Right ventricle myocardium inferior (tissue), 1 donor: Measurements from ENCODE around the gene RNF215. TPM values are rescaled to one million over a fixed set of nuclear protein-coding genes. Genes with fewer than 3 reads are reported as not detected.
A peak's percentile ranks its signal among the peaks of the same experiment; 100 is the strongest.

ENCODE experiments used
- ATAC-seq: fragments of 200-7000 bp; cut with Tn5 transposase; one replicate; pipeline ENCODE4 v1.9.1; 2020; ENCODE audit warnings: mild to moderate bottlenecking, moderate library complexity
- DNase-seq: peaks from one replicate; pipeline ENCODE4 v3.0.0; 2021; ENCODE audit errors: missing footprints
- intact Hi-C: fragments of 100-400 bp; cut with DNase I; formaldehyde crosslinking; loops from one replicate; pipeline ENCODE4 v1.11.0; 2022
- total RNA-seq: library from RNA; stranded (reverse); fragmentation: NEBNext Ultra II Directional; extraction: Animal tissue kit (Norgen Biotek cat#: 25700); gene quantifications from one replicate; pipeline ENCODE4 v1.2.1, GENCODE V29; 2021
- donor health status: DM: no; HTN: yes; CAD: no; lungs with severe emphysema.

The RNF215 gene
- total RNA-seq, 1 donor from 2014 or later = 3.7 TPM

DNA sequence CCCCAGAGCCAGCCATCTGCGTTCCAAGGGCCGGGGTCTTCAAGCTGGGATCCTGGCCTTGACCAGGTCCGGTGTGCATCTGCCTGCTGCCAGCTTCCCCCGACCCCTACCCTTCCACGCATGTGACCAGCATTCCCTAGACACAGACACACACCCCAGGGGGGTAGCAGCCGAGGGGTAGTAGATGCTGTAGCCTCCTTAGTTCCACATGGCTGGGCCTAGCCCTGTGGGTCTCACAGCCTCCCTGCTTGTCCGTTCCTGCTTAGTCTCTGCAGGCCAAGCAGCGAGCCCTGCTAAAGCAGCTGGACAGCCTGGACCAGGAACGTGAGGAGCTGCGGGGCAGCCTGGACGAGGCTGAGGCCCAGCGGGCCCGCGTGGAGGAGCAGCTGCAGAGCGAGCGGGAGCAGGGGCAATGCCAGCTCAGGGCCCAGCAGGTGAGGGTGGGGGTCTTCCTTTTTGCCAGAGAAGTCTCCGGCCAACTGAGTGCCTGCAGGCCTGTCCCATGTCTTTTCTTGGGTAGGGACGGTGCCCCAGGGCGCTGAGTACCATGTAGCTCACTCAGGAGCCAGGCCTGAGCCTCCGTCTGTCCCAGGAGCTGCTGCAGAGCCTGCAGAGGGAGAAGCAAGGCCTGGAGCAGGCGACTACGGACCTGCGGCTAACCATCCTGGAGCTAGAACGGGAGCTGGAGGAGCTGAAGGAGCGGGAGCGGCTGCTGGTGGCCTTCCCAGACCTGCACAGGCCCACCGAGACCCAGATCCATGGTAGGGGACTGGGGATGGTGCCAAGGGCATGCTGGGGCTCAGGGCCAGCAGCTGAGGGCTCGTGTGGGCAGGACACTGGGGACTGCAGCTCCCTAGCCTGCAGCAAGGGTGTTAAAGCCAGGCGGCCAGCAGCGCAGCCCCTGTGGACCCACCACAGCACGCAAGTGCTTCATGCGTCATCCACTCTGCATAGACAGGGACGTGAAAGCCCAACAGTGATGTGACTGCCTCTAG is 13.6 kb downstream of the RNF215 start:
- intact Hi-C loops = no loop called here
- DNase-seq = peak; percentile 28
- ATAC-seq = no peak

DNA sequence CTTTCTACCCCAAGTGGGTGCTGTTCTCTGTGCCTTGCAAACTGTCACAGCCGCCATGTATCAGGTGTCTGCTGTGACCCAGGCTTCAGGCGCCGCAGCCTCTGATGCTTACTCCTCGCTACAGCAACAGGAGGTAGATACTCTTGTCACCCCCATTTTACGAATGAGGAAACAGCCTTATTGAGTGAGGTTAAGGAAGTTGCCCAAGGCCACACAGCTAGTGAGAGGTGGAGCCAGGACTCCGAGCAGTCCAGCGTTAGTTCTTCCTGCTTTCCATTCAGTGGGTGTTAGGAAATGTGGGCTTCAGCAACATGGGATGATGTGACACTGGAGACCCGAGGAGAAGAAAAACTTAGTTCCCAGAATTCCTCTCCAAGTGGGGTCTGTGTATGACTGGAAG is 14.3 kb downstream of the RNF215 start:
- ATAC-seq (no peak), DNase-seq (no peak)
- intact Hi-C loops = no loop called here

DNA sequence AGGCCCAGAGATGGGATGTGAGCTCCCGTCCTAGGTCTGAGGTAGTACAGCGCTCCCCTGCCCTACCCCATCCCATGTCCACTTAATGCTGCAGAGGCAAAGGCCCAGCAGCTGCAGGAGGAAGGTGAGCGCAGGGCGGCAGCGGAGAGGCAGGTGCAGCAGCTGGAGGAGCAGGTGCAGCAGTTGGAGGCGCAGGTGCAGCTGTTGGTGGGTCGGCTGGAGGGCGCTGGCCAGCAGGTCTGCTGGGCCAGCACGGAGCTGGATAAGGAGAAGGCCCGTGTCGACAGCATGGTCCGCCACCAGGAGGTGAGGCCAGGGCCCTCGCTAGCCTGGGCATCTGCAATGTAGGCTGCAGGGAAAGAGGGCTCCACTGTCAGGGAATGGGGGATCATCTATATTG is 15.2 kb downstream of the RNF215 start:
- intact Hi-C loops = no loop called here
- ATAC-seq (no peak), DNase-seq (no peak)

DNA sequence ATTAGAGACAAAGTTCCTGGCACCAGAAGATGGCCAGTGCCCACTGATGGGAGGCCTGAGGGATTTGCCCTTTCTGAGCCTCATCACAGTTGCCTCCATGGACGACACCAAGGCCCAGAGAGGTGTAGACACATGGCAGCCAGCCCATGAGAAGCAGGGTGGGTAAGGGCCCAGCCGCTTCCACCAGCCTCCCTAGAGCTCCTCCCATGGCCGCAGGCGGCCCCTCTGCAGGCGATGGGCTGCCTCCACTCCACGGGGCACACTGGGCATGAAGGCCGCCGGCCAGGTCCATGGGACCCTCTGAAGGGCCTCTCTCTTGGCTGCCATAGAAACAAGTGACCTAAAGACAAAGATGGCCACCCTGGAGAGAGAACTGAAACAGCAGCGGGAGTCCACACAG is 15.9 kb downstream of the RNF215 start:
- no peak for DNase-seq
- intact Hi-C loops = no loop called here
- ATAC-seq = no peak

DNA sequence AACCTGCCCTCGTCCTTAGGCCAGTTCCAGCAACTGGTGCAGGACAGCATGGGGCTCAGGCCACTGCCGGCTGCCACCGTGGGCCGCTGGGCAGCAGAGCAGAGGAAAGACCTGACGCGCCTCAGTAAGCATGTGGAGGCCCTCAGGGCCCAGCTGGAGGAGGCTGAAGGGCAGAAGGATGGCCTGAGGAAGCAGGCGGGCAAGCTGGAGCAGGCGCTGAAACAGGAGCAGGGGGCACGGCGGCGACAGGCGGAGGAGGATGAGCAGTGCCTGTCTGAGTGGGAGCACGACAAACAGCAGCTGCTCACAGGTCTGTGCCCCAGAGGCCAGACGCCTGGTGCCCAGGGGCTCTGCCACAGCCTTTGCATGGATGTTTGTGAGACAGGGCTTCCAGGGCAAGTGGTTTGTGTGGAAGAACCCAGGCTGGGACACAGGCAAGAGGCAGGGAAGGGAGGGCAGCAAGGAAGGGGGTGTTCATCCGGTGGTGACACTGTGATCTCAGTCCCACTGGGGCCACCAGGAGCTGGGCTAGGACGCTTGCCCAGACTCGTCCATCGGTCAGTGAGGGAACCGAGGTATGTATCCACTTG is 16.5 kb downstream of the RNF215 start:
- intact Hi-C loops = no loop called here
- ATAC-seq (no peak), DNase-seq (no peak)

DNA sequence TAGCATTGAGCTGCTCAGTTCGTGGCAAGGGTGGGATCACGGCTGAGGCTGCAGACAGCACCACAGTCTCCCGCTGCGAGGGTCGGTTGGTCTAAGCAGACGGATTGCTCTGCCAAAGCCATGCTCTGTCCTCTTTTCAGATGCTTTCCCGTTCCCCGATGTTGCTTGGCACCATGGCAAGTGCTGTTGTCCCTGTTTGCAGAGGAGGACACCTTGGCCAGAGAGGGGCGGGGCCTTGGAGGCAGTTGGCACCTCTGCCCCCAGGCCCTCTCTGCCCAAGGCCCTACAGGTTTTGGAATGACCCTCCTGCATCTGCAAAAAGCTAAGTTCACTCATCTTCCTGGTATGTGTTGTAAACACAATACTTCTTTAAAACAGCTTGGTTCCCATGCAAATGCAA is 18.8 kb downstream of the RNF215 start:
- DNase-seq = peak; percentile 40
- no peak for ATAC-seq
- intact Hi-C loops = no loop called here

DNA sequence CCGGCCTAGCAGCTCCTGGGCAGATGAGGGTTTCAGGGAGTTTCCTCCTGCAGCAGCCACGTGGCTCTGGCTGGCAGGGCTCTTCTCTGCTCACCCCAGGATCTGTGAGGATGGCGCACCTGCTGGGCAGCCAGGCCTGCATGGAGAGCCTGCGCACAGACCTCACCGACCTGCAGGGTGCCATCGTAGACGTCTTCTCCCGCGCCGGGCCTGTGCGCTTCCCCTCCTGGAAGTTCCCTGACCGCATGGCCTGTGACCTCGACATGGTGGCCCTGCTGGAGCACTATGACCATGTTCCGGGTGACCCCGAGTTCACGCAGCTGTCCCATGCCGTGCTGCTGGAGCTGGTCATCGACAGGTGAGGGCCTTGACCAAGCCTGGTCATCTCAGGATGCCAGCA is 21.3 kb downstream of the RNF215 start:
- peak; percentile 62 for DNase-seq
- ATAC-seq = no peak
- intact Hi-C loops = no loop called here

DNA sequence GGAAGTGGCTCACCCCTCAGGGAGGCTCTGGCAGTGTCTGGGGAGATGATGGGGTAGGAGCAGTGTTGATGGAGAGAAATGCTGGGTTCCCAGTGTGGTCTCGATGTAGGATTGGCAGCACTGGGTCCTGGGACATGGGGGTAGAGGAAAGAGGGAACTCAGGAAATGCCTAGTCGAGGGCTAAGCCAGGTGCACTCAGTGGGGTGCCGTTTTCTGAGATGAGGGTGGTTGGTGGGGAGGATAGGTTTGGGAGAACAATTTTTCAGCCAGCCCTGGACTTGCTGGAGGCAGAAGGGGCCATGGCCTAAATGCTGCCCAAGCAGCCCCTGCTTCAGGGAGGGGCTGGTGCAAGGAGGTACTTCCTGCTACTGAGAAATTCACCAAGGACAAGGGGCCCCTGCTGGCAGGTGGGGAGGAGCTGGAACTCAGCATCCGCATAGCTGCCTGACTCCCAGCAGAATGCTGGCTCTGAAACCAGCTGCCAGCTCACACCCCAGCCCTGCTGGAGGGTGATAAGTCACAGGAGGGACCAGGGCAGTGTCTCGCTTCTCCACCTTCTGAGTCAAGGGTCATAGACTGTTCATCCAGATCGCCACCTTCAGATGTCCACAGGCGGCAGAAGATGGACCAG is 24.4 kb downstream of the RNF215 start:
- ATAC-seq = no peak

DNA sequence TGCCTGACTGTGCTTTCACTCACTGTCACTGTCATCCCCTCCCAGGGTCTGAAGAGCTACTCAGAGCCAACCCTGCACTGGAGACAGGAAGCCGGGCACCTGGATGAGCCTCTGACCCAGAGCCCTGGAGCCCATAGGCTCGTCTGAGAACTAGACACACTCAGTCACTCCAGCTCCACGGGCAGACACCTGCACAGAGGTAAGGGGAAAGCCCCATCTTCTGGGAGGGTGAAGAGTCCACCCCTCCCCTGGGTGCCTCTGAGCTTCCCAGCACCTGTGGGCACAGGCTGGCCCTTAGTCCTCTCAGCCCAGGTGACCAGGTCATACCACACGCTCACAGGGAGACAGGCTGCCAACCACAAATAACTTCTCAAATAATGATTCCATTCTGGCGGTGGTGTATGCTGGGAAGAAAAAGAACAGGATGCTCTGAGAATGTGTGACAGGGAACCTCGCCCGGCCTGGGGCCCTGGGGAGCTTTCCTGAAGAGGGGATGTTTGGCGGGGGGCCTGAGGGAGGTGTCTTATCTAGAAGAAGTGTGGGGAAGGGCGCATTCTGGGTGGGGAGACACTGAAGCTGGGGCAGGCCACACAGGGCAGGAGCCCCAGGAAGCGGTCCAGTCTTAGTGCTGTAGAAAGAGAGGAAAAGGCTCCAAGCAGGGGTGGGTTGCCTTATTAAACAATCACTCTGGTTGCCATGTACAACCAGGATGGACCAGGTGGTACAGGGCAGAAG is 25.1 kb downstream of the RNF215 start:
- no peak for ATAC-seq
- intact Hi-C loops = no loop called here
- DNase-seq = no peak

More for the DNA sequence above, 24.4 kb downstream of the RNF215 start:
- DNase-seq = no peak
- intact Hi-C loops = no loop called here

DNA sequence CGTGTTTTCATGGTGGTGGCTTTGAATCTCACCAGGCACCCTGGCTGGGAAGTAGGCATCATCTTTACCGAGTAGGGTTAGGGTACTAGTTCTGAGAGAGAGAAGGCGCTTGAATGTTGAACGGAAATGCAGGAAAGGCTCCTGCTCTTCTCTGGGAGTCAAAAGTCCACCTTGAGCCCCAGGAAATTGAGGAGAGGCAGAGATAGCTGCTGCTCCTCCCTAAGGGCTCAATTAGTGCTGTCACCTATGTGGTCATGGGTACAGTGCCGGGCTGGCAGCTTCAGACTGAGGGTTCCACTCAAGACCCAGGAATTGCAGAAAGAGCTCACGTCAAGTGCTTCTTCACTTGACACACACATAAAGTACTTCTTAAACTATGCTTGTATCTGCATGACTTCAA is 28.7 kb downstream of the RNF215 start:
- intact Hi-C loops = loop anchor here (5.0 kb wide), 1 partner anchor 36 kb away; no protein-coding TSS in a partner anchor
- ATAC-seq = no peak

DNA sequence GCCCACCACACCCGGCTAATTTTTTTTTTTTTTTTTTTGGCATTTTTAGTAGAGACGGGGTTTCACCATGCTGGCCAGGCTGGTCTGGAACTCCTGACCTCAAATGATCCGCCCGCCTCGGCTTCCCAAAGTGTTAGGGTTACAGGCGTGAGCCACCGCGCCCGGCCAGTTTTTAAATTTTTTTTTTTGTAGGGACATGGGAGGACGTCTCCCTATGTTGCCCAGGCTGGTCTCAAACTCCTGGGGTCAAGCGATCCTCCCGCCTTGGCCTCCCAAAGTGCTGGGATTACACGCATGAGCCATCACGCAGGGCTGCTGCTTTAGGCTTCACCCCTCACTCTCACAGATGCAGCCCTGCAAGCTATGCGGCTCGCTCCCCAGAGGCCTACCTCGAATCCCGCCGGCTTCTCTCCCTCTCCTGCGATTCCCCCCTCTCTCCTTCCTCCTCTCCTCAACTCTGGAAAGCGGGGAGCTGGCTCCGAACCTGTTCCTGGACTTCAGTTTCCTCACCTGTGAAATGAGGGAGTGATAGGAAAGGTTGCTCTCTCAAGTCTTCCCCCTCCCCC is 29.5 kb downstream of the RNF215 start:
- no peak for ATAC-seq
- intact Hi-C loops = loop anchor here (5.0 kb wide), 1 partner anchor 35 kb away; no protein-coding TSS in a partner anchor
- no peak for DNase-seq

More for the DNA sequence above, 28.7 kb downstream of the RNF215 start:
- no peak for DNase-seq

DNA sequence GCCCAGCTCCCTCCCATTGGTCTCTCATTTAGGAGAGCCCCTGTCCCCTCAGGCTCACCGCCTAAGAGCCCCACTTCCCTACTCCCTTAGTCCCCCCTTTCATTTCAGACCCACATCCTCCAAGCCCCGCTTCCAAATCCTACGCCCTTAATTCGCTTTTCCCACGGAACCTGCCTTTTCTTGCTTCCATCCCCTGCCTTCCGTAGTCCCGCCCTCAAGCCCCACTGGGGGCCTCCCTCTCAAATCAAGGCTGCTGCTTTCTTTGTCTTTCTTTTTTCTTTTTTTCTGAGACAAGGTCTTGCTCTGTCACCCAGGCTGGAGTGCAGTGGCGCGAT is 30.0 kb downstream of the RNF215 start:
- ATAC-seq (peak; percentile 3), DNase-seq (no peak)
- intact Hi-C loops = loop anchor here (5.0 kb wide), 1 partner anchor 35 kb away; no protein-coding TSS in a partner anchor

DNA sequence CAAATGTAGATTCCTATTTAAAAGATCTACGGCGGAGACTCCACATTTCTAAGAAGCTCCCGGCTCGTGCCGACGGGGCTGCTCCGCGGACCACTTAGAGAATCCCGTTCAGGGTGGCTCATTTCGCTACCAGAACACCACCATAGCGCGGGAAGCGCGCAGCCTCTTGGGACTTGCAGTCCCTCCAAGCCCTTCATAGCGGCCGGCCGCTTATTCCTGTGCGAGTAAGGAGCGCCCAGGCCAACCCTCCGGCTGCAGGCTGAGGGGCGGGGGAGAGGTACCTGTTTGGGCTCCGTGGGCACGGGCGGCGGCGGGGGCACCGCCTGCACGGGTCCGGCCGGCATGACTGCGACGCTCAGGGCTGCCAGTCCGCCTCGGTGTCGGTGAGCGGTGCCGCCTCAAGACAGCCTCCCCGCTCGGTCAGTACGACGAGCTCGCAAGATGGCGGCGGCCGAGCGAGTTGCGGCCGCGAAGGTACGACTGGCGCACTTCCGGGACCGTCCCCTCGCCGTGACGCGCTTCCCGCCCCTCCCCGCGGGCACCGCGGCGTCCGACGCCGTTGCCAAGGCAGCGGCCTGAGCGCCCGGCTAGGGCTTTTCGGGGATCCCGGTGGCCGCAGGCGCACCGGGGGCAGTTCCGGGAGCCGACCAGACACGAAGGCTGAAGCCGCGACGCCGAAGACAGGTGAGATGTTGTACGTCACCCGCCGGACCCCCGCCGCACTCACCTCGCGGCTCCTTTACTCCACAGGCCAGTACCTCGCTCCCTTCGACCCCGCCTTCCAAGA is 30.6 kb downstream of the RNF215 start, which contains the start of the genes CCDC157 and SF3A1:
Gene CCDC157 (plus strand): TSS at position 559 of the 787 bp plus-strand sequence. CDS start 8,994 bp downstream, outside the sequence.
Gene SF3A1 (minus strand): TSS at position 446 of the 787 bp plus-strand sequence. CDS start 102 bp downstream, at position 344.
- ATAC-seq = peak; percentile 98
- intact Hi-C loops = loop anchor here (1.0 to 5.0 kb wide), 2 partner anchors 34 to 67 kb away; partner anchors contain the start of gene CASTOR1
- DNase-seq = peak; percentile 96

DNA sequence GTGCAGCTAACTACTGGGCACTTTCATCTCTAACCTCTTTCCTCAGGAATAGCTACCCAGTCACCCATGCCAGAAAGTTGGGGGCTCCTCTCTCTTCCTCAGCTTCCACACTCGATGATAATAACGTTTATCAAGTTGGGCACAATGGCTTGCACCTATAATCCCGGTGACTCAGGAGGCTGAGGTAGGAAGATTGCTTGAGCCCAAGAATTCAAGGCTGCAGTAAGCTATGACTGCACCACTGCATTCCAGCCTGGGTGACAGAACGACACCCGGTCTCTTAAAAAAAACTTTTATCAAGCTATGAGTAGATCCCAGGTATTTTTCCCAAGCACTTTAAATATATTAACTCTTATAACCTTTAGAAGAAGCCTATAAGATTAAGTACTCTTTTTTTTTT is 32.6 kb downstream of the RNF215 start:
- DNase-seq (no peak), ATAC-seq (no peak)
- intact Hi-C loops = loop anchor here (5.0 kb wide), 1 partner anchor 32 kb away; no protein-coding TSS in a partner anchor

DNA sequence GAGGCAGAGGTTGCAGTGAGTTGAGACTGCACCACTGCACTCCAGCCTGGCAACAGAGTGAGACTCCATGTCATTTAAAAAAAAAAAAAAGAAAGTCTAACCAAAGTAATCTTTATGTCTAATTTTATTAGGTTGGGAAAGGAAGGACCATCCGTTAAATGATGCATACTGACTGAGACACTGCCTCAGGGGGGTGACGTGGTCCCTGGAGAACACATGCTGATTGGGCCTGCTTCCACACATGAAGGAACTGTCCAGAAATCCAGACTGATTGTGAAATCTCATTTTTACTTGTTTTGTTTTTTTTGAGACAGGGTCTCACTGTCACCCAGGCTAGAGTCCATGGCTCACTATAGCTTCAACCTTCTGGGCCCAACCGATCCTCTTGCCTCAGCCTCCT is 36.0 kb downstream of the RNF215 start:
- ATAC-seq (no peak), DNase-seq (no peak)
- intact Hi-C loops = no loop called here

DNA sequence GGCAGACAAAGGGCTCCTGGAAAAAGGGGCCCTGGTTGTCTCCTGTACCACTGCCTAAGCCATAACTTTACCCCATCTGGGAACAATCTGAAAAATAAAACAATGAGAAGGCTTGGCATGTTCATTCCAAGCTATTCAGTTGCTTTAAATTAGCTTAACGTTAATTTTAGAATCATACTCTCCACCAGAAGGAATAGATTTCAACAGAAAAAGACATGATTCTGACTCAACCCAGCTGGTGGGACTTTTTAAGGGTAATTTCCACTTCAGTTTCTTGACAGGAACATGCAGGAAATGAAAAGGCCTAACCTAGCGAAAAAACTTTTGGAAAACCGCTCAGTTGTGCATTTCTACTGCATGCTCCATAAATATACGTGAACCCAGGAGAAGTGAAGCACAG is 38.4 kb downstream of the RNF215 start:
- ATAC-seq (no peak), DNase-seq (no peak)
- intact Hi-C loops = no loop called here

DNA sequence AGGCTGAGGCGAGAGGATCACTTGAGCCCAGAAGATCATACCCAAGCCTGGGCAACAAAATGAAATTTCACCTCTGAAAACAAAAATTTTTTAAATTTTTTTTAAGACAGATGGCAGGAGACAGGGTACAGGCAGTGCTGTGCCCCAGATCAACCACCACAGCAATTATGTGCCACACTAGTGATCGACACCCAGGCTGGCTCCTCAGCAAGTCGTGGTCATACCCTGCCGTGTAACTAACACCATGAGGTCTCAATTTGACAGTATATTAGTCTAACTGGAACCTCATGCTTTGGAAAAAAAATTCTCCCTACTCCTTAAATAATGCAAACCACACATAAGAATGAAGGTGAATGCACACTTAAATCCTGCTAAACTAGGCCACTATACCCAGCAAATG is 38.8 kb downstream of the RNF215 start:
- ATAC-seq = no peak
- DNase-seq = no peak
- intact Hi-C loops = no loop called here
